ENCODE data around the gene C2CD2.

- no peak for TF ChIP-seq CTCF (IDR thresholded peaks at IDR 0.05)
- peak in 1 of 2 donors; percentile 61 for TF ChIP-seq POLR2A (IDR thresholded peaks at IDR 0.05)
Measured at GRCh38 chr21:41923631-41924367, 30.0 kb downstream of the C2CD2 start.

Data from adrenal gland (tissue), 5 donors.